Mesothelial cell of epicardium (in vitro differentiated cells): ENCODE results near the gene PRCD. TPM values are rescaled to one million over a fixed set of nuclear protein-coding genes. Genes with fewer than 3 reads are reported as not detected.
A peak's percentile ranks its signal among the peaks of the same experiment; 100 is the strongest.

Source experiments
- DNase-seq, 2 experiments: peaks; one replicate each; pipeline ENCODE4 v3.0.0; 2021; ENCODE audit warnings: low spot score in 2 of 2; ENCODE audit not compliant: unreplicated experiment in 2 of 2
- H3K27ac Mint-ChIP-seq: 2 replicates; pipeline ENCODE4 v1.8.0; 2021; ENCODE audit warnings: mixed read lengths
- H3K27me3 Mint-ChIP-seq: 2 replicates; pipeline ENCODE4 v1.8.0; 2021; ENCODE audit warnings: low read depth, mixed read lengths
- H3K36me3 Mint-ChIP-seq: 2 replicates; pipeline ENCODE4 v1.8.0; 2021; ENCODE audit warnings: mixed read lengths
- H3K4me1 Mint-ChIP-seq: 2 replicates; pipeline ENCODE4 v1.8.0; 2021; ENCODE audit warnings: mixed read lengths
- H3K4me3 Mint-ChIP-seq: 2 replicates; pipeline ENCODE4 v1.8.0; 2021; ENCODE audit warnings: mild to moderate bottlenecking, moderate library complexity, mixed read lengths
- H3K9me3 Mint-ChIP-seq: 2 replicates; pipeline ENCODE4 v1.8.0; 2021; ENCODE audit warnings: mixed read lengths
- total RNA-seq: library from RNA; stranded (reverse); gene quantifications from 3 replicates; pipeline ENCODE4 v1.2.1, GENCODE V29; 2021
- TF ChIP-seq, protein P1 (sequence below): fragments of 200-600 bp; sonication (generic); IDR thresholded peaks from one replicate; pipeline ENCODE4 v1.5.0; 2021; ENCODE audit warnings: antibody characterized with exemption; ENCODE audit not compliant: unreplicated experiment

PRCD gene
- total RNA-seq, 1 donor from 2014 or later = 9.9 TPM

- peaks cover 41% of the 10 kb centered on the region for H3K27me3 Mint-ChIP-seq
- no peak overlapping the region for H3K4me3 Mint-ChIP-seq
- no peak for DNase-seq
- TF ChIP-seq, protein P1, sequence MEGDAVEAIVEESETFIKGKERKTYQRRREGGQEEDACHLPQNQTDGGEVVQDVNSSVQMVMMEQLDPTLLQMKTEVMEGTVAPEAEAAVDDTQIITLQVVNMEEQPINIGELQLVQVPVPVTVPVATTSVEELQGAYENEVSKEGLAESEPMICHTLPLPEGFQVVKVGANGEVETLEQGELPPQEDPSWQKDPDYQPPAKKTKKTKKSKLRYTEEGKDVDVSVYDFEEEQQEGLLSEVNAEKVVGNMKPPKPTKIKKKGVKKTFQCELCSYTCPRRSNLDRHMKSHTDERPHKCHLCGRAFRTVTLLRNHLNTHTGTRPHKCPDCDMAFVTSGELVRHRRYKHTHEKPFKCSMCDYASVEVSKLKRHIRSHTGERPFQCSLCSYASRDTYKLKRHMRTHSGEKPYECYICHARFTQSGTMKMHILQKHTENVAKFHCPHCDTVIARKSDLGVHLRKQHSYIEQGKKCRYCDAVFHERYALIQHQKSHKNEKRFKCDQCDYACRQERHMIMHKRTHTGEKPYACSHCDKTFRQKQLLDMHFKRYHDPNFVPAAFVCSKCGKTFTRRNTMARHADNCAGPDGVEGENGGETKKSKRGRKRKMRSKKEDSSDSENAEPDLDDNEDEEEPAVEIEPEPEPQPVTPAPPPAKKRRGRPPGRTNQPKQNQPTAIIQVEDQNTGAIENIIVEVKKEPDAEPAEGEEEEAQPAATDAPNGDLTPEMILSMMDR = no peak
- H3K4me1 Mint-ChIP-seq = peaks cover 2% of the 10 kb centered on the region
- no peak overlapping the region for H3K27ac Mint-ChIP-seq
- no peaks in the 10 kb centered on the region for H3K36me3 Mint-ChIP-seq
- no peaks in the 10 kb centered on the region for H3K9me3 Mint-ChIP-seq
Observed at GRCh38 chr17:76581515-76581914, 41.7 kb downstream of the PRCD start.

- TF ChIP-seq, protein P1 = no peak
- Mint-ChIP-seq H3K4me3 (no peak overlapping the region), H3K4me1 (peaks cover 12% of the 10 kb centered on the region), H3K27ac (no peak overlapping the region), H3K36me3 (no peaks in the 10 kb centered on the region), H3K27me3 (peaks cover 52% of the 10 kb centered on the region), H3K9me3 (no peaks in the 10 kb centered on the region)
- no peak for DNase-seq
Observed at GRCh38 chr17:76582660-76583059, 42.8 kb downstream of the PRCD start.

DNA sequence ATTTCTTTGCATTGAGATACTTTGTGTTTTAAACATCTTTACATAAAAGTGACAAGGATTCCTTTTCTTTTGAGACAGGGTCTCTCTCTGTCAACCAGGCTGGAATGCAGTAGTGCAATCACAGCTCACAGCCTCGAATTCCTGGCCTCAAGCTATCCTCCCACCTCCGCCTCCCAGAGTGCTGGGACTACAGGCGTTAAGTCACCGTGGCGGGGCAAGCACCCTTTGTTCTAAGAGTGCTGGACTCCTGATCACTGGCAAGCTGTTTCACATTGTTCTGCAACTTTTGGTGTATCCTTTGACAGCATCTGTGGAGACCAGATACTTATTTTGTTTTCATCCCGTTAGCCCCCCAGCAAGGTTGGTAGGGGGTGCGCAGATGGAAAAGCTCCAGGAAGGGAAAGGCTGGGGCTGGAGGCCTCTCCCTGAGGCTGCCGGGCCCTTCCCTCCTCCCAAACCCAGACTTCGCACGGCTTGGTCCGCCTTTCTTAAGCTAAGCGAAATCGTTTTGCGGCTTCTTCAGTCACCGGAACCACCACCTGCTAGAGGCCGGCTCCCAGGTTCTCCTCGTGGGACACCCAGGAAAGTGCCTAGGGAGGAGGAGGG is 44.7 kb downstream of the PRCD start:
- Mint-ChIP-seq H3K36me3 (peaks cover 4% of the 10 kb centered on the region), H3K4me3 (peak overlapping the region; percentile 66), H3K4me1 (peaks cover 12% of the 10 kb centered on the region), H3K27me3 (peaks cover 67% of the 10 kb centered on the region), H3K9me3 (peaks cover 3% of the 10 kb centered on the region), H3K27ac (no peak overlapping the region)
- TF ChIP-seq, protein P1 = no peak
- no peak for DNase-seq

DNA sequence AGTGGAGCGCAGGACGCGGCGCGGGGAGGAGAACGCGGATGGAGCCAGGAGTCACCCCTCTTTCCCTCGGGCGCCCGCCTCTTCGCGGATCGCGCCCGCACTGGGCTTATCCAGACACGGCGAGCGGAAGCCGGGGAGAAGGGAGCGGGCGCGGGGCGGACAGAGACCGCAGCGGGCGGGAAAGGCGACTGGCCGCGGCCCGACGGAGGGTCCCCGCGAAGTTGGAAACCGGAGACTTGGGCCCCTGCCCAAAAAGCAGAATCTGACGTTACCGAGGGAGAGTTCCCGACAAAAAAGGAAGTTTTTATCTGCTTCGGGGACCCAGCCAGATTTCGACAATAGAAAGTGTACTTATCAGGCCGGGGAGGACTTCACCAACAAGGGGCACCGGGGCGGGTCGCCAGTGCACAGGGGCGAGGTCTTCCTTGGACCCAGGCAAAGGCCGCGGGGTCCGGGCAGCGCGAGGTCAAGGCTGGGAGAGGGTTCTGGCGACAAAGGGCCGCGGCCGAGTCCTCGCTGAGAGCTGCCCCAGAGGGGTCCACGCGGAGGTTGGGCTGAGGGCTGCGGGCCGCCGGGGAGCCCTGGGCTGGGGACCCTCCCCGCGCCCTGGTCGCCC is 45.3 kb downstream of the PRCD start:
- peaks cover 70% of the 10 kb centered on the region for H3K27me3 Mint-ChIP-seq
- TF ChIP-seq, protein P1 = no peak
- peaks cover 4% of the 10 kb centered on the region for H3K36me3 Mint-ChIP-seq
- H3K9me3 Mint-ChIP-seq = peaks cover 3% of the 10 kb centered on the region
- H3K27ac Mint-ChIP-seq = no peak overlapping the region
- H3K4me1 Mint-ChIP-seq = peaks cover 12% of the 10 kb centered on the region
- DNase-seq = peak in 1 of 2 experiments; percentile 60
- peak overlapping the region; percentile 66 for H3K4me3 Mint-ChIP-seq

DNA sequence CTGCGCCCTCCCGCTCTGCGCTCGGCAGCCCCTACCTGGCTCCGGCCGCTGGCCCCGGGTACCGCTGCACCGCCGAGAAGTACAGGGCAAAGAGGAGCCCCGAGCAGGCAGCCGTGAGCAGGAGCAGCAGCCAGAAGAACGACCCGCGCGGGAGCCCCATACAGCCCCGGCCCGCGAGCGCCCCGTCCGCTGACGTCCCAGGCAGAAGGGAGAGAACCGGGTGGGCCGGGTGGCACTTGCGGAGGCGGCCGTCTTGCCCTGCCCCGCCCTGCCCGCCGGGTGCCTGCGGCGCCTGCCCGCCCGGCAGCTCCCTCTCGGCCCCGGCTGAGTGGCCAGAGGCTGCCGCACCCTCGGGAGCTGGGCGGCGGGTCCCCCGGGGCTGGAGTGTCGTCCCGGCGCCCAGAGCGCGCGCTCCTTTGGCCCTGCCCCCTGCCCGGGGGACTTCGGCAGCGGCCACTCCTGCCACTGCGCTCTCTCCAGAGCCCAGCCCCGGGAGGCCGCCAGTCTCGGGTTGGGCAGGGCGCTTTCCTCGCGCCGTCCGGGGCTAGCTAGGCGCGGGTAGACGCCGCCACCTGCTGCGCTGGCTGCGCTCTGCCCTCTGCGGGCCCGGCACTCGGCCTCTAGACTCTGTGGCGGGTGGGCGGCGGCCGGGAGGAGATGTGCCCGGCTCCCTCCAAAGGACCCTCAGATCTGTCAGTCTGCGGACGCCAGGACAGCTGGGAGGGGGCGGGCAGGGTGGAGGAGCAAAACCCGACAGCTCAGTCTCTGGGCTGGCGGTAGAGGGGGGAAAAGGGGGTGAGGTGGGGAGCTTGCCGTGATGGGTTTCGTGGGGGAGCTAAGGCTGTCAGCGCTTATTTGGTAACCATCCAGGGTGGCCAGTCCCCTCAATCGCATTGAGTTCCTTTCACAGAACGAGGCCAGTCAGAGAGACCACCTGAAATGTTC is 46.1 kb downstream of the PRCD start, which contains the start of gene ST6GALNAC2:
TSS of gene ST6GALNAC2 (minus strand) at position 212 of the 945 bp plus-strand sequence. CDS start at position 160, 52 bp downstream.
- Mint-ChIP-seq H3K36me3 (peaks cover 4% of the 10 kb centered on the region), H3K27me3 (peaks cover 70% of the 10 kb centered on the region), H3K4me3 (peak within 1 kb of the TSS; percentile 66), H3K9me3 (peaks cover 3% of the 10 kb centered on the region), H3K27ac (no peak within 1 kb of the TSS), H3K4me1 (peaks cover 12% of the 10 kb centered on the region)
- peak; percentile 31 to 54 for DNase-seq
- TF ChIP-seq, protein P1 = no peak
